CD14-positive monocyte (primary cell): Measurements from ENCODE around the gene IGFBP1. TPM values are rescaled to one million over a fixed set of nuclear protein-coding genes. Genes with fewer than 3 reads are reported as not detected.

Experiments
- DNase-seq, 3 donors: peaks; one replicate each; pipeline ENCODE4 v3.0.0-alpha.2; 2011 to 2022
- H2AFZ ChIP-seq: 2 replicates; pipeline ENCODE4 v1.6.0; 2012; ENCODE audit warnings: mild to moderate bottlenecking, low read depth, low read length, inconsistent platforms; ENCODE audit not compliant: insufficient read depth, poor library complexity, severe bottlenecking
- H3K27ac ChIP-seq, 2 donors: 1 replicate in 1 of 2; 2 replicates in 1 of 2; pipeline ENCODE4 v1.5.1; 2012 to 2013; ENCODE audit warnings: low read length in 2 of 2, control low read depth in 1 of 2, inconsistent platforms in 1 of 2, low read depth in 1 of 2, mild to moderate bottlenecking in 1 of 2
- H3K27me3 ChIP-seq, 2 donors: one replicate each; pipeline versions ENCODE4 v1.6.0 to v1.6.1; 2011 to 2013; ENCODE audit warnings: low read length in 2 of 2; ENCODE audit not compliant: control insufficient read depth in 2 of 2, insufficient read depth in 2 of 2
- H3K36me3 ChIP-seq, 2 donors: replicated peaks in 1 of 2; 1 replicate in 1 of 2; 2 replicates in 1 of 2; pipeline versions ENCODE4 v1.5.1 to v1.6.1; 2012 to 2013; ENCODE audit warnings: low read length in 2 of 2, control low read depth in 1 of 2, inconsistent platforms in 1 of 2, mild to moderate bottlenecking in 1 of 2; ENCODE audit not compliant: insufficient read depth in 2 of 2, control insufficient read depth in 1 of 2
- H3K4me1 ChIP-seq, 2 donors: 1 replicate in 1 of 2; 2 replicates in 1 of 2; pipeline versions ENCODE4 v1.5.1 to v1.6.1; 2012 to 2013; ENCODE audit warnings: low read length in 2 of 2, control low read depth in 1 of 2, inconsistent platforms in 1 of 2, mild to moderate bottlenecking in 1 of 2, moderate library complexity in 1 of 2; ENCODE audit not compliant: insufficient read depth in 2 of 2, control insufficient read depth in 1 of 2
- H3K4me2 ChIP-seq: replicated peaks from 2 replicates; pipeline ENCODE3; 2012; ENCODE audit warnings: low read length, moderate library complexity, mild to moderate bottlenecking; ENCODE audit not compliant: poor library complexity, severe bottlenecking; ENCODE audit errors: extremely low read depth
- H3K4me3 ChIP-seq, 3 experiments: fragments of 200-600 bp in 1 of 3; sonication (generic) in 1 of 3; replicated peaks in 1 of 3; 1 replicate in 2 of 3; 2 replicates in 1 of 3; pipeline ENCODE4 v1.5.1; 2011 to 2013; ENCODE audit warnings: low read length in 3 of 3, mild to moderate bottlenecking in 3 of 3, control low read depth in 2 of 3, low read depth in 2 of 3, inconsistent platforms in 1 of 3, moderate library complexity in 1 of 3
- H3K79me2 ChIP-seq: 2 replicates; pipeline ENCODE4 v1.6.0; 2012; ENCODE audit warnings: mild to moderate bottlenecking, control low read depth, inconsistent platforms, low read length, moderate library complexity; ENCODE audit not compliant: insufficient read depth
- H3K9ac ChIP-seq: 2 replicates; pipeline ENCODE4 v1.6.0; 2017; ENCODE audit warnings: low read length, mild to moderate bottlenecking; ENCODE audit not compliant: insufficient read depth, poor library complexity, severe bottlenecking
- H3K9me3 ChIP-seq, 2 donors: replicated peaks in 1 of 2; 1 replicate in 1 of 2; 2 replicates in 1 of 2; pipeline versions ENCODE4 v1.5.1 to v1.6.1; 2012 to 2013; ENCODE audit warnings: low read length in 2 of 2, control low read depth in 1 of 2; ENCODE audit not compliant: control insufficient read depth in 1 of 2, insufficient read depth in 1 of 2
- H4K20me1 ChIP-seq: 2 replicates; pipeline ENCODE4 v1.6.0; 2012; ENCODE audit warnings: mild to moderate bottlenecking, low read length, control low read depth, moderate library complexity; ENCODE audit not compliant: insufficient read depth
- H3K27ac Mint-ChIP-seq, 7 donors: one replicate each; pipeline ENCODE4 v1.8.0; 2020; ENCODE audit warnings: mild to moderate bottlenecking in 7 of 7, mixed read lengths in 7 of 7, moderate library complexity in 6 of 7, inconsistent platforms in 2 of 7
- H3K27me3 Mint-ChIP-seq, 3 donors: one replicate each; pipeline ENCODE4 v1.8.0; 2021 to 2022; ENCODE audit warnings: low read depth in 3 of 3, mild to moderate bottlenecking in 3 of 3, mixed read lengths in 3 of 3, moderate library complexity in 3 of 3, inconsistent platforms in 1 of 3
- H3K36me3 Mint-ChIP-seq, 2 donors: one replicate each; pipeline ENCODE4 v1.8.0; 2020; ENCODE audit warnings: mixed read lengths in 2 of 2, inconsistent platforms in 1 of 2, mild to moderate bottlenecking in 1 of 2
- H3K4me1 Mint-ChIP-seq: one replicate; pipeline ENCODE4 v1.8.0; 2020; ENCODE audit warnings: mild to moderate bottlenecking, mixed read lengths
- H3K4me3 Mint-ChIP-seq, 2 donors: one replicate each; pipeline ENCODE4 v1.8.0; 2020; ENCODE audit warnings: mild to moderate bottlenecking in 2 of 2, mixed read lengths in 2 of 2, moderate library complexity in 1 of 2
- H3K9me3 Mint-ChIP-seq, 7 donors: one replicate each; pipeline ENCODE4 v1.8.0; 2020 to 2022; ENCODE audit warnings: mixed read lengths in 7 of 7, mild to moderate bottlenecking in 6 of 7, moderate library complexity in 6 of 7, inconsistent platforms in 2 of 7
- CTCF ChIP-seq: fragments of 200-600 bp; IDR thresholded peaks from one replicate; pipeline ENCODE4 v1.8.0; 2022; ENCODE audit warnings: antibody characterized with exemption, mild to moderate bottlenecking
- WGBS: methylation state at CpG from one replicate; pipeline ENCODE4 v1.1.5; 2013; ENCODE audit warnings: missing lambda C conversion rate; ENCODE audit not compliant: insufficient coverage; 5-methylcytosine and 5-hydroxymethylcytosine counted together
- intact Hi-C, 2 donors: fragments of 100-400 bp; cut with micrococcal nuclease; formaldehyde crosslinking; loops; one replicate each; pipeline versions ENCODE4 v1.15.0 to v1.15.1; 2023
- polyA plus RNA-seq, 3 donors: library from polyadenylated mRNA; depleted of rRNA in 1 of 3; unstranded in 2 of 3; stranded (reverse) in 1 of 3; fragments of 300-500 nt in 2 of 3; fragments of >200 nt in 1 of 3; fragmentation: Illumina TruSeq in 2 of 3; gene quantifications; 1 replicate in 2 of 3; 2 replicates in 1 of 3; pipeline ENCODE4 v1.2.3, GENCODE V29; 2012 to 2021

IGFBP1 gene
- polyA plus RNA-seq, 3 donors = not detected

GRCh38 chr7:45894665-45895062 lies 6.4 kb downstream of the IGFBP1 start:
- H3K4me3 ChIP-seq = no peak overlapping the region
- H4K20me1 ChIP-seq = no peaks in the 10 kb centered on the region
- no peak overlapping the region for H3K4me2 ChIP-seq
- peaks cover 15 to 34% (median 22%) of the 10 kb centered on the region in 3 donors for H3K27me3 Mint-ChIP-seq
- peaks cover 10 to 14% of the 10 kb centered on the region in 2 donors for H3K27me3 ChIP-seq
- no peaks in the 10 kb centered on the region for H3K36me3 ChIP-seq
- no peak overlapping the region for H2AFZ ChIP-seq
- no peaks in the 10 kb centered on the region for H3K36me3 Mint-ChIP-seq
- DNase-seq = no peak
- H3K79me2 ChIP-seq = no peaks in the 10 kb centered on the region
- peaks cover 0 to 3% (median 0%) of the 10 kb centered on the region in 7 donors for H3K9me3 Mint-ChIP-seq
- H3K9me3 ChIP-seq = no peaks in the 10 kb centered on the region
- no peak overlapping the region for H3K9ac ChIP-seq
- no peaks in the 10 kb centered on the region for H3K4me1 ChIP-seq
- H3K27ac ChIP-seq = no peak overlapping the region
- no peak overlapping the region for H3K27ac Mint-ChIP-seq
- no peaks in the 10 kb centered on the region for H3K4me1 Mint-ChIP-seq
- no peak for TF ChIP-seq CTCF
- H3K4me3 Mint-ChIP-seq = no peak overlapping the region
- intact Hi-C loops = no loop called here

GRCh38 chr7:45897042-45897690 lies 8.9 kb downstream of the IGFBP1 start:
- H4K20me1 ChIP-seq = no peaks in the 10 kb centered on the region
- WGBS = no CpG with 5 or more reads among the region's 1 CpG

More at GRCh38 chr7:45897042-45897690, 8.9 kb downstream of the IGFBP1 start:
- Mint-ChIP-seq H3K9me3 (peaks cover 0 to 3% (median 0%) of the 10 kb centered on the region in 7 donors), H3K27me3 (peaks cover 9 to 12% (median 10%) of the 10 kb centered on the region in 3 donors), H3K36me3 (no peaks in the 10 kb centered on the region), H3K4me3 (no peak overlapping the region), H3K27ac (no peak overlapping the region), H3K4me1 (no peaks in the 10 kb centered on the region)
- no peak overlapping the region for H3K4me3 ChIP-seq
- no peaks in the 10 kb centered on the region for H3K4me1 ChIP-seq
- H3K79me2 ChIP-seq = no peaks in the 10 kb centered on the region
- H2AFZ ChIP-seq = no peak overlapping the region
- H3K27ac ChIP-seq = no peak overlapping the region
- TF ChIP-seq CTCF = no peak
- no peak overlapping the region for H3K9ac ChIP-seq
- H3K27me3 ChIP-seq = peaks cover 0 to 4% of the 10 kb centered on the region in 2 donors
- DNase-seq = no peak
- H3K36me3 ChIP-seq = no peaks in the 10 kb centered on the region
- no peak overlapping the region for H3K4me2 ChIP-seq
- intact Hi-C loops = no loop called here
- H3K9me3 ChIP-seq = no peaks in the 10 kb centered on the region
